ENCODE data around the gene THRB.

DNA sequence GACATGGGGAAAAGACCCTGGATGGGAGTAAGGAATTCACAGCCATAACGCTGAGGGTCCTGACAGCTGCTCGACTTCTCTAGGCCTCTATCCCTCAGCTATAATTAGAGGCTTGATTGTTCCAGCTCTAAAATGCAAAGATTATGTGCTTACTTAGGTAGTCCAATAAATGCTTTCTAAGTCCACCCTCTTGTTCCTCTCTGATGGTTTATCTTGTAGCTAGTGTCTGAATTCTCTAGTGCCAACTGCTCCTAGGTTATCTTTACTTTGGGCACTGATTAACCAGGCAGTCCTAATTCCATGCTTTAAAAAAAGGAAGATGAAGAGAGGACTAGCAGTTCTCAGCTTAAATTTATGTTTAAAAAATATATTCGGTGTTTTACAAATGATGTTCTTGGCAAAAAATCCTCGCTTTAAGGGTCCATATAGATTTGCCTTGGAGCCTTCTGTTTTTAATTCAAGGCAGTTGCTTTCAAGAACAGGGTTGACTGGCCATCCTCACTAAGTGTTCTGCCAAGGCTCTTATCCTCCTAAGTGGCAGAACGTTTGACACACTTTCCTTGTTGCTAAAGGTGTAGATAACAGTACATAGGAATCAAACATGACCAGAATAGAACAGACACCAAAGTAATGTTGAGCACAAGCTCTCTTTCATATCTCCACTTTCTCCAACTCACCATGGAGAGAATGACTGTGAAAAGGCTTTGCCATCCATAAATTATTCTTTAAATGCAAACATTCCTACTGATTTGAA lies 60.6 kb downstream of the THRB start:
- TF ChIP-seq CTCF (IDR thresholded peaks at IDR 0.05 in 8 of 11, conservative IDR thresholded peaks at IDR 0.05 in 3 of 11) (no peak), POLR2A (IDR thresholded peaks at IDR 0.05) (no peak)
